ENCODE results near the gene CTU2. TPM values are rescaled to one million over a fixed set of nuclear protein-coding genes. Genes with fewer than 3 reads are reported as not detected.
"Not testable (repeated sequence)": the region's sequence is repeated elsewhere in the genome, so short reads cannot be mapped to it uniquely, and the experiment has no call there.

Gene CTU2
- 29.6 and 33.6 TPM in 2 replicates for total RNA-seq

- DNase-seq (ENCODE audit: low read depth, low spot score): peak; percentile 57
Observed at GRCh38 chr16:88706229-88706964, at the start of gene CTU2, which contains the start of gene RNF166. CTU2 (plus strand) TSS chr16:88706503; CDS start chr16:88706531, 28 bp downstream. RNF166 (minus strand) TSS chr16:88706408; CDS start chr16:88706325, 83 bp downstream.

- no peak for DNase-seq (ENCODE audit: low read depth, low spot score)
Observed at GRCh38 chr16:88657371-88657770, 48.9 kb upstream of the CTU2 start.

GRCh38 chr16:88658714-88659113, 47.6 kb upstream of the CTU2 start:
- no peak for DNase-seq (ENCODE audit: low read depth, low spot score)

- no peak for DNase-seq (ENCODE audit: low read depth, low spot score)
Observed at GRCh38 chr16:88659160-88659559, 47.1 kb upstream of the CTU2 start.

- no peak for DNase-seq (ENCODE audit: low read depth, low spot score)
Observed at GRCh38 chr16:88661468-88661867, 44.8 kb upstream of the CTU2 start.

- no peak for DNase-seq (ENCODE audit: low read depth, low spot score)
Observed at GRCh38 chr16:88662222-88662842, 44.0 kb upstream of the CTU2 start.

GRCh38 chr16:88662843-88663606, 43.3 kb upstream of the CTU2 start, which contains the start of gene MVD:
MVD (minus strand) TSS chr16:88663091; CDS start chr16:88663080, 11 bp downstream.
- DNase-seq (ENCODE audit: low read depth, low spot score): peak; percentile 92

GRCh38 chr16:88665148-88665547, 41.2 kb upstream of the CTU2 start:
- DNase-seq (ENCODE audit: low read depth, low spot score): peak; percentile 84

- no peak for DNase-seq (ENCODE audit: low read depth, low spot score)
Observed at GRCh38 chr16:88665570-88665969, 40.7 kb upstream of the CTU2 start.

GRCh38 chr16:88667461-88667860, 38.8 kb upstream of the CTU2 start:
- no peak for DNase-seq (ENCODE audit: low read depth, low spot score)

GRCh38 chr16:88669493-88669892, 36.8 kb upstream of the CTU2 start:
- DNase-seq (ENCODE audit: low read depth, low spot score): not testable (repeated sequence)

GRCh38 chr16:88669980-88670379, 36.3 kb upstream of the CTU2 start:
- DNase-seq (ENCODE audit: low read depth, low spot score): no peak

GRCh38 chr16:88671806-88672205, 34.5 kb upstream of the CTU2 start:
- DNase-seq (ENCODE audit: low read depth, low spot score): no peak

GRCh38 chr16:88672776-88673175, 33.5 kb upstream of the CTU2 start:
- no peak for DNase-seq (ENCODE audit: low read depth, low spot score)

GRCh38 chr16:88673716-88674379, 32.5 kb upstream of the CTU2 start:
- DNase-seq (ENCODE audit: low read depth, low spot score): no peak

GRCh38 chr16:88676502-88677242, 29.6 kb upstream of the CTU2 start:
- DNase-seq (ENCODE audit: low read depth, low spot score): no peak

GRCh38 chr16:88677721-88678120, 28.6 kb upstream of the CTU2 start:
- no peak for DNase-seq (ENCODE audit: low read depth, low spot score)

- no peak for DNase-seq (ENCODE audit: low read depth, low spot score)
Observed at GRCh38 chr16:88678224-88678979, 27.9 kb upstream of the CTU2 start.

- no peak for DNase-seq (ENCODE audit: low read depth, low spot score)
Observed at GRCh38 chr16:88680554-88681083, 25.7 kb upstream of the CTU2 start.
